Measurements from ENCODE around the gene OR4D6. TPM values are rescaled to one million over a fixed set of nuclear protein-coding genes. Genes with fewer than 3 reads are reported as not detected.

Gene OR4D6
- total RNA-seq, 1 experiment from 2014 or later, result not detected

GRCh38 chr11:59503276-59503675 lies 46.5 kb downstream of the OR4D6 start, which contains the start of gene OR4D11:
Gene OR4D11, plus strand, starts transcription at chr11:59503576. Its CDS starts 0 bp downstream, at chr11:59503576.
- no peak within 1 kb of the TSS for H2AFZ ChIP-seq (ENCODE audit: low read length)
- ChIA-PET POLR2A (ENCODE audit: unreplicated experiment) (no interaction called here), CTCF (interaction anchor here (0.5 kb wide), 1 partner anchor 22 kb away, joined by 3 read pairs; no protein-coding TSS in a partner anchor)
- no peak within 1 kb of the TSS for H3K4me3 ChIP-seq (ENCODE audit: low read length)
- H3K27me3 ChIP-seq (ENCODE audit: low read length), result peaks cover 62% of the 10 kb centered on the region
- H3K36me3 ChIP-seq (ENCODE audit: low read depth, low read length), result no peaks in the 10 kb centered on the region
- ATAC-seq, result no peak
- H3K9me3 ChIP-seq (ENCODE audit: low read length), result no peaks in the 10 kb centered on the region
- BruUV-seq (replicated peaks), result no TSS peak
- no peak within 1 kb of the TSS for H3K9ac ChIP-seq (ENCODE audit: low read length)
- H3F3A ChIP-seq (ENCODE audit: low read length, unreplicated experiment), result no peaks in the 10 kb centered on the region
- no peak within 1 kb of the TSS for H3K27ac ChIP-seq (ENCODE audit: low read length)
- H3K9me2 ChIP-seq (replicated peaks; ENCODE audit: low read length), result no peaks in the 10 kb centered on the region
- H4K20me1 ChIP-seq (ENCODE audit: low read length), result no peaks in the 10 kb centered on the region
- no peaks in the 10 kb centered on the region for H3K79me2 ChIP-seq (ENCODE audit: low read length)
- intact Hi-C loops (cut with micrococcal nuclease), result no loop called here
- no peaks in the 10 kb centered on the region for H3K4me1 ChIP-seq (ENCODE audit: insufficient read depth, low read length)
- no peak within 1 kb of the TSS for H3K4me2 ChIP-seq (ENCODE audit: low read length)
- TF ChIP-seq EZH2phosphoT487 (IDR thresholded peaks at IDR 0.05; ENCODE audit: borderline replicate concordance, low read length), result no peak
- TF ChIP-seq EZH2 (IDR thresholded peaks at IDR 0.05; ENCODE audit: low read length, unreplicated experiment), result no peak
- TF ChIP-seq, protein P1, sequence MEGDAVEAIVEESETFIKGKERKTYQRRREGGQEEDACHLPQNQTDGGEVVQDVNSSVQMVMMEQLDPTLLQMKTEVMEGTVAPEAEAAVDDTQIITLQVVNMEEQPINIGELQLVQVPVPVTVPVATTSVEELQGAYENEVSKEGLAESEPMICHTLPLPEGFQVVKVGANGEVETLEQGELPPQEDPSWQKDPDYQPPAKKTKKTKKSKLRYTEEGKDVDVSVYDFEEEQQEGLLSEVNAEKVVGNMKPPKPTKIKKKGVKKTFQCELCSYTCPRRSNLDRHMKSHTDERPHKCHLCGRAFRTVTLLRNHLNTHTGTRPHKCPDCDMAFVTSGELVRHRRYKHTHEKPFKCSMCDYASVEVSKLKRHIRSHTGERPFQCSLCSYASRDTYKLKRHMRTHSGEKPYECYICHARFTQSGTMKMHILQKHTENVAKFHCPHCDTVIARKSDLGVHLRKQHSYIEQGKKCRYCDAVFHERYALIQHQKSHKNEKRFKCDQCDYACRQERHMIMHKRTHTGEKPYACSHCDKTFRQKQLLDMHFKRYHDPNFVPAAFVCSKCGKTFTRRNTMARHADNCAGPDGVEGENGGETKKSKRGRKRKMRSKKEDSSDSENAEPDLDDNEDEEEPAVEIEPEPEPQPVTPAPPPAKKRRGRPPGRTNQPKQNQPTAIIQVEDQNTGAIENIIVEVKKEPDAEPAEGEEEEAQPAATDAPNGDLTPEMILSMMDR (conservative IDR thresholded peaks at IDR 0.05; ENCODE audit: low read depth, low read length), result no peak
- DNase-seq, result no peak

Other genes with a start within 250 kb of the OR4D6 start
- not detected in 2 replicates for gene MPEG1, start 244.0 kb upstream of the OR4D6 start, total RNA-seq (2014; rRNA removed)
- gene OR5AN1, start 98.1 kb upstream of the OR4D6 start, total RNA-seq (2014; rRNA removed), result not detected in 2 replicates
- gene OR5A2, start 30.5 kb upstream of the OR4D6 start, total RNA-seq (2014; rRNA removed), result not detected in 2 replicates
- gene OR5A1, start 20.5 kb upstream of the OR4D6 start, total RNA-seq (2014; rRNA removed), result not detected in 2 replicates
- not detected in 2 replicates for gene OR4D10, start 16.4 kb downstream of the OR4D6 start, total RNA-seq (2014; rRNA removed)
- gene OR4D11, start 46.6 kb downstream of the OR4D6 start, total RNA-seq (2014; rRNA removed), result not detected in 2 replicates
- not detected in 2 replicates for gene OR4D9, start 54.6 kb downstream of the OR4D6 start, total RNA-seq (2014; rRNA removed)
- gene OSBP, start 158.8 kb downstream of the OR4D6 start, total RNA-seq (2014; rRNA removed), result 36.3 and 59.4 TPM in 2 replicates
- 18.1 and 23.1 TPM in 2 replicates for gene PATL1, start 212.1 kb downstream of the OR4D6 start, total RNA-seq (2014; rRNA removed)

Measured in PC-3 (cell line).